ENCODE data around the gene TSHR.
"Not testable (repeated sequence)": the region's sequence is repeated elsewhere in the genome, so short reads cannot be mapped to it uniquely, and the experiment has no call there.

The TSHR gene

DNA sequence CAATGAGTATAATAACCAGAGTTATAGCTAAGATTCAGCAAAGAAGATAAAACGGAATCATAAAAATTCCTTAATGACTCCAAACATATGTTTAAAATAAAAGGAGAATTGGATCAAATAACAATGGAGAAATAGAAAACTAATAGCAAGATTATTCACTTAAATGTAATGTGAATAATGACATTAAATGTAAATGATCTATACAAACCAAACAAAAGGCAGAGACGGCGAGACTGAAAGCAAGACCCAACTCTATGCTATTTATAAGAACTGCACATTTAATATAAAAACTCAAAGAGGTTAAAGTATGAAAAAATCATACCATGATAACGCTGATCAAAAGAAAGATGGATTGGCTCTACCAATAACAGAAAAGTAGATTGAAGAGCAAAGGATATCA, 3.9 kb upstream of the TSHR start:
- no peak for DNase-seq (ENCODE audit: low read depth, low spot score)

DNA sequence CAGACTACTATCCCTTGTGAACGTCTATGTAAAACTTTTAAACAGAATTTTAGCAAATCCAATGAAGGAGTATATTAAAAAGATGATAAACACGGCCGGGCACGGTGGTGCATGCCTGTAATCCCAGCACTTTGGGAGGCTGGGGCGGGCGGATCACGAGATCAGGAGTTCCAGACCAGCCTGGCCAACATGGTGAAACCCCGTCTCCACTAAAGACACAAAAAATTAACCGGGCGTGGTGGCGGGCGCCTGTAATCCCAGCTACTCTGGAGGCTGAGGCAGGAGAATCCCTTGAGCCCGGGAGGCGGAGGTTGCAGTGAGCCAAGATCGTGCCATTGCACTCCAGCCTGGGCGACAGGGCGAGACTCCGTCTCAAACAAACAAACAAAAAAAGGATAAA, 2.2 kb upstream of the TSHR start:
- DNase-seq (ENCODE audit: low read depth, low spot score): not testable (repeated sequence)

DNA sequence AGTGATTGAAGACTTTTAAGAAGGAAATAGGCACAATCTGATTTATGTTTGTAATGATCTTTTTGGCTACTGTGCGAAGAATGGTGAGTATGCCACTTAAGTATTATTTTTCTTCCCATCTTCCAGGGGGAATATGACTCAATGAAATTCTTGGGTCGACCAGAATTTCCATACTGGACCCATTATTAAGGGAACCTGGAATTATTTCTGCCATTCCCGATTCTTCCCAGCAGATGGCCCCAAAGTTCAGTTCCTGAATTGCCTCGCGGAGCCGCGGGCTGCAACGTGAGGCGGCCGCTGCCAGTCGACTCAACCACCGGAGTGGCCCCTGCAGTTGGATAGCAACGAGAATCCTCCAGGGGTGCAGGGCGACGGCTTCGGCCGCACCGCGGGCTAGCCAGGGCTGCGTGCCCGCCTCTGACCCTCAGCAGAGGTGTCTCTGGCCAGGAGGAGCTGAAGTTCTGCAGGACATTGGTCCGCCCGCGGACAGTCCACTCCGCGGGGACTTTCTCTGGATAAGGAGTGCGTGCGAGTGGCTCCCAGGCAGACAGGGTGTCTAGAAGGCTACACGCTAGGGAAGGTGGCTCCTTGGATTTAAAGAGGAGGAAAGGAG, 628 bp upstream of the TSHR start:
- DNase-seq (ENCODE audit: low read depth, low spot score): peak; percentile 24

DNA sequence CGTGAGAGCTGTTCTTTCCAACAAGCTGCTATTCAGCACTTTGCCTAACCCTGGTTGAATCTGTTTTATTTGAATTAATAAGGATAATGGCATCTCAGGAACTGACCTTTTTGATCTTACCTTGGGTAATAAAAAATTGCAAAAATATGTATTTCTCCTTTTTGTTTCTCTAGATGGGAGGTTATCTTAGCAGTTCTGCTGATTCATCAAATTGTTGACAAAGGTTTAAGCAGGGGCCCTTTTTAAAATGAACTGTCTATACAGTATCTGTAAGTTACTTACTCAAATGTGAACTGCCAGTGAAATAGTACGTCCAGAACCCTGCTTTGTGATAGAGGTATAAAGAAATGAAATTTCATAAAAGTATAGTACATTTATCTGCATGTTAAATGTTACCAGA, 681 bp downstream of the TSHR start:
- DNase-seq (ENCODE audit: low read depth, low spot score): no peak

- DNase-seq (ENCODE audit: low read depth, low spot score): no peak
Measured at GRCh38 chr14:80956922-80957321, 1.5 kb downstream of the TSHR start.

DNA sequence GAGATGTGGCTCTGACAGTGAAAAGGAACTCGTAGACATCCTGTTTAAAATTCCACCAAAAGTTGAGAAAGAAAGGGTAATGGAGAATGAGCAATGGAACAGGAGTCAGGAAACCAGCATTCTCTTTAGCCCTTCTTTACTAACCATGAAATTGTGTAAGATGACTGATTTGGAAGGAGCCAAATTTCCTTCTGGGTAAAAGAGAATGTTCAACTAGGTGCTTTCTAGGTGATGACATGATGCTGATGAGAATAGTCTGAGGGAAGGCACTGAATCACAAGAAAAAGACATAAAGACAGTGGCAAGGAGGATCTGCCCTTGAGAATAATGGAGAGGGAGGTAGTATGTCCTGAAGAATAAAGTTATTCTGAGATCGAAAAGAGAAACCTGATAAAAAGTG, 2.2 kb downstream of the TSHR start:
- no peak for DNase-seq (ENCODE audit: low read depth, low spot score)

GRCh38 chr14:80958226-80958625, 2.8 kb downstream of the TSHR start:
- DNase-seq (ENCODE audit: low read depth, low spot score): no peak

DNA sequence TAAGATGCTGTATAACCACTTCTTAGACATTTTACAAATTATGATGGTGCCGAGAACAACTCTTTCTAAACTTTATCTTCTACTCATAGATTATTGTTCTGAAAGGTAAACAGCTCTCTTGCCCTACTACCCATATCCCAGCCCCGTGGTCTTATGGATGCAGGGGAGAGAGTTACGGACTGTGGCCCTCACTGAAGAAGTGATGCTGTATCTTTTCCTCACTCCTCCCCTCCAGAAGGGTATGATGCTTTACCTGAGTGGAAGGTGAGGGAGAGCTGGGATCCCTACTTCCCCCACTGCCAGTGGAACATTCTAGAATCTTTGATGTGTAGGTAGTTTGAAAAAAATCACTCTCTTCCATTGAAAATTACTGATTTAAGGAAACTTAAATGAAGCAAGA, 3.5 kb downstream of the TSHR start:
- DNase-seq (ENCODE audit: low read depth, low spot score): no peak

DNA sequence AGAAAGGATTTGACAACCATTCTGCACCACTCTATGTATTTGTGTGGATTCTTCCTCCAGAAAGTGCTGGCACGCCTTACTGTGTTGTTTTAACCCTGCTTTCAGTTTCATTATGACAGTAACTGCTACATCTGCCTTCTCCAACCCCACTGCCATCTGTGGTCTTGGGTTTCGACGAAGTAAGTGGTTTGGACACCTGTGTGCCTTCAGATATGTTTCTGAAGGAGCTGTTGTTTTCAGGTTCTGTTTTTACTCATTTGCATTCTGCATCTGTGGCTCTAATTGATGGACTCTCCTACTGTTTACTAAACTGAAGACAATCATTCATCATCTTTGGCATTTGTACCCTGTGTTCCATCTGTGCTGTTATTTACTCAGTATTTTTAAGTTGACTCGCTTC, 4.1 kb downstream of the TSHR start:
- DNase-seq (ENCODE audit: low read depth, low spot score): no peak

GRCh38 chr14:80965037-80965436, 9.6 kb downstream of the TSHR start:
- no peak for DNase-seq (ENCODE audit: low read depth, low spot score)

GRCh38 chr14:80973931-80974641, 18.7 kb downstream of the TSHR start:
- no peak for DNase-seq (ENCODE audit: low read depth, low spot score)

- no peak for DNase-seq (ENCODE audit: low read depth, low spot score)
Measured at GRCh38 chr14:80974679-80975078, 19.3 kb downstream of the TSHR start.

DNA sequence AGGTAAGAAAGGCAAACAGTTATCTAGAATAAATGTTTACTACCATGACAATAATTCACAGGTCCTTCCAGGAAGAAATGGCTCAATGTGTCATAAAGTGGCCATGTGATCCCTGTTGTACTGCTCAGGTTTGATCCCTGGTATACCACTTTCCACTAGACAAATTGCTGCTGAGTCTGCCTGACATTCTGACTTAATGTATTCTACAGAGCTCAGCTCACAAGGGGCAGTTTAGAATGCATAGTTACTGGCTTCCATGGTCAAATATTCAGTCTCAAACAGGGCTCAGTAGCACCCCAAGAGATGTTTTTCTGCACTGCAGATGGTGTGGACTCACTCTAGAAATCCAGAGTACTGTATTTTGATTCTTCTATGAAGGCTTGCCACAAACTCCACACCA, 21.8 kb downstream of the TSHR start:
- DNase-seq (ENCODE audit: low read depth, low spot score): no peak

DNA sequence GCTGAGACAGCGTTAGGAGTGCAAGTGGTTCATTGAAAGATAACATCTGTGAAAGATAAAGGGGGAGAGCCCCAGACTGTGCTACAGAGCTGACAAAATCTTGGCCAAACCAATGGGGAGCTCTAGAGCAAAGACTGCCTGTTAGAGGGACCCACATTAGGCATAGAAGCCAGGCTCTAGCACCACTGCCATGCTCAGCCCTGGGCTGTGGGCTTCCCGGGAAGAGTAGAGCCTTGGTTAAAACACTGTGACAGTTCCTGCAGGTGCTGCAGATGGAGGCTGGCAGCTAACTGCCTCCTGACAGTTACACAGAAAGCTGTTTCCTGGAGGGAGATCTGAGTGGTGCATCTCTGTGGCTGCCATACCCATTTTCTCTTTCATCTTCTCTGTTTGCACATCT, 23.0 kb downstream of the TSHR start:
- DNase-seq (ENCODE audit: low read depth, low spot score): no peak

GRCh38 chr14:80979951-80980350, 24.5 kb downstream of the TSHR start:
- DNase-seq (ENCODE audit: low read depth, low spot score): no peak

DNA sequence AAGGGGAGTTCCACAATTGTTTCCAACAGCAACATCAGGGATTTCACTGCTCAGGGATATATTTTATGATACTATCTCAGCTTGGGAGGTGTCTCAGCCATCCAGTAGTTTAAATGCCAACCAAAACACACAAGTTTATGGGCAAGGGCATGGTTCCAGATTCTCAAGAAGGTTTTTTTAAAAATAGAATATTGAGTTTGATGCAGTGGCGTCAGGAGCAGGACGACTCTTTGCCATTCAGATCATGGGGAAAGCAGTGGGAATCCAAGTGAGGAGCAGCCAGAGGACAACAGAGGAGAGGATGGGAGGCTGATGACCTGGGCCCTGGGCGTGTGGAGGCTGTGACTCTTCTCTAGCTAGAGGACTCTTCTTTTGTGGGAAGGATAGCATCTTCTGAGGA, 25.7 kb downstream of the TSHR start:
- DNase-seq (ENCODE audit: low read depth, low spot score): no peak

GRCh38 chr14:80981673-80982072, 26.3 kb downstream of the TSHR start:
- DNase-seq (ENCODE audit: low read depth, low spot score): no peak

DNA sequence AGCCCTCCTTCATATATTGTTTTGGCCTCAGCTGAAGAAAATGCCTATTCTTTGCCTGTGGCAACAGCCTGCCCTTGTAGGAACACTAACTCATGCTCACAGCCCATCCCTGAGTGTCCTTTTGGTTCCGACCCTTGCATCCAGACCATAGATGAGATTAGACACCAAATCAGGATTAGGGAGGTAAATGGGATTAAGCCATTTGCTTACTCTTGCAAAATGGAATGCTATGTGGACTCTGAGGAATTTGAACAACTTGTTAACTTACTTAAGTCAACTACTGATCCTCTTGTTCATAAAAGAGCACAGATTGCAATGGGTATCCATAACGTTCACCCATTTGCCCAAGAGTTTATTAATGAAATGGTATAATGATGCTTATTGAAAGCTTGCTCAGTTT, 27.3 kb downstream of the TSHR start:
- DNase-seq (ENCODE audit: low read depth, low spot score): no peak

- DNase-seq (ENCODE audit: low read depth, low spot score): peak; percentile 22
Measured at GRCh38 chr14:80987235-80988032, 32.0 kb downstream of the TSHR start.

GRCh38 chr14:80988192-80988591, 32.8 kb downstream of the TSHR start:
- DNase-seq (ENCODE audit: low read depth, low spot score): no peak

DNA sequence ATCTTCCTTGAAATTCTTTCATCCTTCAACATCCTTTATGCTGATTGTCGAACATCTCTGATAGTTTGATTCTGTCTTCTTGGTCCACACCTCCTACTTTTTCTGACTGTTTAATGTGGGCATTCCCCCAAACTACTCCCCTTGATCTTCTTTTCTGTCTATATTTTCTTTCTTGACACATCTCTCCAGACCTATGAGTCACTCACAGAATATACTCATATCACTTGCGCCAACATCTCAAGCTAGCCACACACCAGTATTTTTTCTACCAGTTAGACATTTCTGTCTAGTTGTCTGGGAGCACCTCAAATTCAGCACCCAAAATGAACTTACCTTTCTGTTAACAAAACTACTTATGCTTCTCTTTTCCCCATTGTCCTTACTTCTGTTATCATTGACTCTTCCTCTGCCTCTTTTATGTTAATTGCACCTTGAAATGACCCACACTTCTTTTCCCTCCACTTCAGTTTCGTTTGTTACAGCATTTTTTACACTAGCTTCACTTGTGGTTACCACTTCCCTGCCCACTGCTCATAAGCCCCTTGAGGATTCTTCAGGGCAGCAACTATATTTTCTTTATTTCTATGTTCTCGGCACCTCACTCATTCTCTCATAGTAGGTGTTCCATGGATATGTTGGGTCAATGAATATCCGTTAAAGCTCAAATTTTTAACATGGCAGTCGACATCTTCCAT, 33.5 kb downstream of the TSHR start:
- no peak for DNase-seq (ENCODE audit: low read depth, low spot score)

DNA sequence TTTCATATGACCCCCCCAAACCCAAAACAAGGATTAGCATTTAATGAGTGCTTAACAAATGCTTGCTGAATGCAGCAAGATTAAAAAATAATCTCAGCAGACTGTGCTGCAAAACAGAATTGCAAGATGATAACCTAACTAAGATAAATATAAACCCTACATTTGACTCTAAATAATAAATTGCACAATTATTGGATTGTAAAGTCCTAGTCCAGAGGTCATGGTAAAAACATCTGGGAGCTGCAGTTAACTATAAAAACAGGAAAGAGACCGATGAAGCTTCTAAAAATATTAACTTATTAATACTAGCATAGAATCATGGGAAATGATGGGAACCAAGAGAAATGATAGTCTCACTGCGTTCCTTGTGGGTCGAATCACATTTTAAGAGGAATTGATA, 37.2 kb downstream of the TSHR start:
- no peak for DNase-seq (ENCODE audit: low read depth, low spot score)
